Measurements from ENCODE around the gene TRAF1. TPM values are rescaled to one million over a fixed set of nuclear protein-coding genes. Genes with fewer than 3 reads are reported as not detected.

The TRAF1 gene
- total RNA-seq, 4 donors from 2014 or later = 12.3 to 21.0 (median 19.8) TPM

DNA sequence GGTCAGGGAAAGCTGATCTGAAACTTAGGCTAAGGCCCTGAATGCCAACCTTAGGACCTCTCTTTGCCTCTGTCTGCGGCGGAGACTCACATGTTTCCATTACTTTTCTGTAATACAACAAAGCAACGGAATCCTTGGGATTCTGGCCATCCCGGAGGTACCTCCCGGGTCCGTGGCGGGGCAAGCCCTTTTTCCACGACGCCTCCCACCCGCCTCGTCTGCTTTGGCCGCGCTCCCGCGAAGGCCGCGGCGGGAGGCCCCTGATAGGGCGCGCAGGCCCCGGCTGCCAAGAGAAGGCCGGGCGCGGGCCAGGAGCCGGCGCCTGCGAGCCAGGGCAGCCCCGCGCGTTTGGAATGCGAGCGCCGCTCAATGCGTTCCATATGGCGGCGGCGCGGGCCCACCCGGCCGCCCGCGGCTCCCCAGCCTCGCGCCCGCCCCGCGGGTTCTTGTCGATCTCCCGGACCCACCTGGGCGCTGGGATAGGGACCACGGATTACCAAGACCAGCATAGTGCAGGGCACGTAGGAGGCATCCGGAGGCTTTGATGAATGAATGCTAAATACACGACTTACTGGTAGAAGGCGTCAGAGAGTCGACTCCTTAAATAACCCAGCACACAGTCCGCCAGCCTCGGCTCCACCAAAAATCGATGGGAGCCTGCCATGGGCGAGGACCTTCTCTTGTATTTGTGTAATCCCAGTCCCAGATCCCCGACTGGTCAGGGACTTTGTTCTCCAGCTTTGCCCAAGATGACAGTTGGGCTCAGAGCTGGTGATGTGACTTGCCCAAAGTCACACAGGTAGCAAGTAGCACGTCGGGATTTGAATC is 32.1 kb downstream of the TRAF1 start:
- H3K27ac ChIP-seq = peak overlapping the region; percentile 70 to 86 (median 79)
- H3K9me3 ChIP-seq = no peaks in the 10 kb centered on the region
- peak in 1 of 2 donors; percentile 21 for TF ChIP-seq EP300 (IDR thresholded peaks at IDR 0.05)
- TF ChIP-seq, protein P1, sequence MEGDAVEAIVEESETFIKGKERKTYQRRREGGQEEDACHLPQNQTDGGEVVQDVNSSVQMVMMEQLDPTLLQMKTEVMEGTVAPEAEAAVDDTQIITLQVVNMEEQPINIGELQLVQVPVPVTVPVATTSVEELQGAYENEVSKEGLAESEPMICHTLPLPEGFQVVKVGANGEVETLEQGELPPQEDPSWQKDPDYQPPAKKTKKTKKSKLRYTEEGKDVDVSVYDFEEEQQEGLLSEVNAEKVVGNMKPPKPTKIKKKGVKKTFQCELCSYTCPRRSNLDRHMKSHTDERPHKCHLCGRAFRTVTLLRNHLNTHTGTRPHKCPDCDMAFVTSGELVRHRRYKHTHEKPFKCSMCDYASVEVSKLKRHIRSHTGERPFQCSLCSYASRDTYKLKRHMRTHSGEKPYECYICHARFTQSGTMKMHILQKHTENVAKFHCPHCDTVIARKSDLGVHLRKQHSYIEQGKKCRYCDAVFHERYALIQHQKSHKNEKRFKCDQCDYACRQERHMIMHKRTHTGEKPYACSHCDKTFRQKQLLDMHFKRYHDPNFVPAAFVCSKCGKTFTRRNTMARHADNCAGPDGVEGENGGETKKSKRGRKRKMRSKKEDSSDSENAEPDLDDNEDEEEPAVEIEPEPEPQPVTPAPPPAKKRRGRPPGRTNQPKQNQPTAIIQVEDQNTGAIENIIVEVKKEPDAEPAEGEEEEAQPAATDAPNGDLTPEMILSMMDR (IDR thresholded peaks at IDR 0.05) = no peak
- no peak for DNase-seq (ENCODE audit: low spot score in 2 of 2)
- H3K27me3 ChIP-seq = no peaks in the 10 kb centered on the region
- peaks cover 0 to 48% (median 14%) of the 10 kb centered on the region in 4 donors for H3K4me1 ChIP-seq
- WGBS, 2 donors = 18 to 31% methylated on average over 21 to 60 of the region's 63 CpGs
- peak overlapping the region in 3 of 4 donors; percentile 16 to 45 (median 26) for H3K4me3 ChIP-seq
- H3K36me3 ChIP-seq = no peaks in the 10 kb centered on the region

DNA sequence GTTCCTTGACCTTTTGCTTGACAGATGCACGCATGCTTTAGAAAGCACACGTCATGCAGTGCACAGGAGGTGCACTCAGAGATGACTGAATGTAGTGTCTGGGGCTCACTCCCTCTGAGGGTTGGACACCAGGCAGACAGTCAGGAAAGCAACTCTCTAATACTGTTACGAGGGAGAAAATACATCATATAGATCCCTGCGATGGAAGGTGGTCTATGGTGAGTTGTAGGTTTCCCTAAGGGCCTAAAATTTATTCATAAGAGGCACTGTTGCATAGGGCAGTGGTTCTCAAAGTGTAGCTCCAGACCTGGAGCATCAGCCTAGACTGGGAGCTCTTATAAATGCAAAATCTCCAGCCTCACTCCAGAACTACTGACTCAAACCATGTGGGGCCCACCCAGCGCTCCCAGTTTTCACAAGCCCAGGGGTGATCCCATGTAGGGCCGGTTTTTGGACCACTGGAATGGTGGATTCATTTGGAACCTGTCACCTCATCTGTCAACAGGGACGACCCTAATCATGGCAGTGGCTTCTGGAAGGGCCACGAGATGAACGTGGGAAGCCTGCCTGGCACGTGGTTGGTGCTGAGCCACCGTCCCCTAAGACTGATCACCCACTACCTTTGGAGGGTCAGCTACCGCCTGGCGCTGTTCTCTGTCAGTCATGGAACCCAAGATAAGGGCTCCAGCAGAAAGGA is 32.8 kb downstream of the TRAF1 start:
- Histone ChIP-seq H3K27ac (peak overlapping the region; percentile 70 to 86 (median 79)), H3K27me3 (no peaks in the 10 kb centered on the region), H3K4me3 (peak overlapping the region in 2 of 4 donors; percentile 8 to 26), H3K4me1 (peaks cover 0 to 49% (median 14%) of the 10 kb centered on the region in 4 donors), H3K36me3 (no peaks in the 10 kb centered on the region), H3K9me3 (no peaks in the 10 kb centered on the region)
- no peak for DNase-seq (ENCODE audit: low spot score in 2 of 2)
- 89 to 93% methylated on average over 13 of the region's 13 CpGs for WGBS, 2 donors
- TF ChIP-seq POLR2A (IDR thresholded peaks at IDR 0.05) = no peak
- TF ChIP-seq EP300 (IDR thresholded peaks at IDR 0.05) = no peak
- TF ChIP-seq, protein P1 (IDR thresholded peaks at IDR 0.05) = no peak

DNA sequence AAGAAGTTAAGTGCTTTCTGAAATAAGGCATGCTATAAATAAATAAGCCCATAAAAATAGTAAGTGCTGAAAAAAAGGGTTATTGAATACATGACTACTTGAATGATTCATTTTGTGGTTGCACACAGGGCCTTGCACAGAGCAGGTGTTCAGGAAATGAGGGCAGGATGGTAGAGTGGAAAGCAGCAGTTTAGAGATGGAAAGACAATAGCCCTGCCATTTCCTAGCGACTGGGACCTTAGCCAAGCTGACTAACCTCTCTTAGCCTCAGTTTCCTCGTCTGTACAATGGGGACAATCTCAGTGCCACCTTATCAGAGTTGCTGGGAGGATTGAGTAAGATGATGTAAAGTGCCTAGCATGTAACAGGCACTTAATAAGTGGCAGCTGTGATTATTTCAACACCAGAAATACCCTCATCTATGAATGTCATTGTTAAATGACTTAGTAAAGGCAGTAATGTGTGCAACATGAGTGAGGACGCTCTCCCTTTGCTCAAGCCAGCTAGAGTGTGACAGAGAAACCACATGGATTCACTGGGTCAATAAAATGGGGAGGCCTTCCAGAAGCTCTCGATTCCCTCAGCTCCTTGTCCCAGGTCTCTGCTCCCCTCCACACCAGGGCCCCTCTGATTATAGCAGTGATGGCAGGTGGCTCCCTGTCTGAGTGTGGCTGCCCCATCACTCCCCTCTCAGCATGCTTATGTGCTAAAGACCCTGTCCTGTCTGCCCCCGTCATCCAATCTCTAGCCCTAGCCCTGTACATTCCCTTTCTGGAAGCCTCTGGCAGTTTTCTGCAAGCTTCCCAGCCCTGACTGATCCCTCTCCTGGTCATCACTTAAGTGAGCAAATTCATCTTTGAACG is 33.6 kb downstream of the TRAF1 start:
- Histone ChIP-seq H3K4me3 (no peak overlapping the region), H3K27ac (peak overlapping the region in 3 of 4 donors; percentile 70 to 86 (median 83)), H3K4me1 (peaks cover 0 to 49% (median 14%) of the 10 kb centered on the region in 4 donors), H3K9me3 (no peaks in the 10 kb centered on the region), H3K27me3 (no peaks in the 10 kb centered on the region), H3K36me3 (no peaks in the 10 kb centered on the region)
- no peak for DNase-seq (ENCODE audit: low spot score in 2 of 2)
- TF ChIP-seq POLR2A (IDR thresholded peaks at IDR 0.05) (no peak), EP300 (IDR thresholded peaks at IDR 0.05) (no peak)
- TF ChIP-seq, protein P1 (IDR thresholded peaks at IDR 0.05) = no peak
- 73 to 79% methylated on average over 6 of the region's 6 CpGs for WGBS, 2 donors

DNA sequence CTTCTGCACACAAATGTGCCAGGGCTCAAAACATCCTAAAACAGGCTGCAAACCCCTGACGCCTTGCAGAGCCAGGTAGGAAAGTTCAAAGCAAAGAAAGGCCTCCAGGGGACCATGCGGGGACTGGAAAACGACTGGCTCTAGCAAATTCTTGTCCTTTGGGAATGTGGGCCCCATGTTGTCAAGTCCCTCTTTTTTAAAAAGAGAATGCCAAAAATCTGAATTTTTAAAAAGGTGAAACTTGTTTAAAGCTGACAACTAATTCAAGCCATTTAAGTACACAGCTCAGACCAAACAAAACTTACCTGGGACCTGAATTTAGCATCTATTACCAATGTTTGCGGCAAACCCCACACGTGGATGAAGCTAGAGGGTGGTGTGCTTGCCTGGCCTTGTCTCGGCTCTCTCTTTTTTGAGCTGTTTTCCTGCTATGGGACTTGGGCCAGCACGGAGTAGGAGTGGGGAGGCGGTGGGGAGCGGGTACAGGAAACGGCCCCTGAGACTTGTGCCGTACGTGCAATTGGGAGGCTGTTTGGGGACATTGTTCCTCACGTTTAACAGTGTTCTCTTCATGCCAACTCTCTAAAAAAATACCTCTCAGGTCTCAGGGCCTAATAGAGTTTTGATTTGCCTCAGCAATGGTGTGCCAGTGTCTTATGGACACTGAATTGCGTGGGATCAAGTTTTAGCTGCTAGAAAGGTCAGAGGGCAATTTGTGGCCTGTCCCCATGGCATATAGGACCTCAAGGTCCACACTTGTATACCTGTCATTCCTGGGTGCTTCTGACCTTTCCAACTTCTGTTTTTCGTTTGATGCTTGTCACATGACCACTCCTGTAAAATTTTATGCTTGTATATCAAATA is 34.5 kb downstream of the TRAF1 start:
- no peak for DNase-seq (ENCODE audit: low spot score in 2 of 2)
- H3K4me3 ChIP-seq = no peak overlapping the region
- no peaks in the 10 kb centered on the region for H3K9me3 ChIP-seq
- H3K27me3 ChIP-seq = no peaks in the 10 kb centered on the region
- TF ChIP-seq POLR2A (IDR thresholded peaks at IDR 0.05) (no peak), EP300 (IDR thresholded peaks at IDR 0.05) (no peak)
- TF ChIP-seq, protein P1 (IDR thresholded peaks at IDR 0.05) = no peak
- 60 to 62% methylated on average over 15 of the region's 15 CpGs for whole genome bisulfite sequencing, 2 donors
- H3K27ac ChIP-seq = peak overlapping the region in 3 of 4 donors; percentile 23 to 83 (median 61)
- H3K36me3 ChIP-seq = no peaks in the 10 kb centered on the region
- peaks cover 0 to 44% (median 14%) of the 10 kb centered on the region in 4 donors for H3K4me1 ChIP-seq

Data from tibial nerve (tissue), 4 donors.